SK-N-SH (cell line): ENCODE results near the gene NDUFS7. TPM values are rescaled to one million over a fixed set of nuclear protein-coding genes. Genes with fewer than 3 reads are reported as not detected.
A peak's percentile ranks its signal among the peaks of the same experiment; 100 is the strongest.

Experiments used
- CTCF ChIA-PET: fragments of 300-600, 350-600 bp; formaldehyde crosslinking; extraction: SDS; loops from one replicate; lab custom pipeline; 2021; lab: Yijun Ruan, JAX
- POLR2A ChIA-PET: fragments of 350-600 bp; sonication (Branson Sonifier 250); formaldehyde crosslinking; extraction: SDS; loops from one replicate; lab custom pipeline; 2020; ENCODE audit warnings: antibody characterized with exemption, inconsistent platforms; lab: Yijun Ruan, JAX
- DNase-seq: peaks from one replicate; pipeline ENCODE4 v3.0.0; 2012
- H2AFZ ChIP-seq: fragments of 200-600 bp; sonication (generic); 2 replicates; pipeline ENCODE4 v1.8.1; 2016; ENCODE audit warnings: antibody characterized with exemption, mild to moderate bottlenecking, low read depth
- H3F3A ChIP-seq: fragments of 200-600 bp; sonication (generic); replicated peaks from 2 replicates; pipeline ENCODE3; 2016; ENCODE audit warnings: antibody characterized with exemption, mild to moderate bottlenecking; ENCODE audit not compliant: insufficient read depth
- H3K27ac ChIP-seq, 2 experiments: fragments of 200-500 bp in 1 of 2; fragments of 200-600 bp in 1 of 2; sonication (Bioruptor generic) in 1 of 2; sonication (generic), shearing (Covaris generic) in 1 of 2; 2 replicates each; pipeline versions ENCODE4 v1.5.1 to v1.6.1; 2014 to 2016; ENCODE audit warnings: low read depth in 2 of 2, inconsistent platforms in 1 of 2, low read length in 1 of 2, mild to moderate bottlenecking in 1 of 2, mixed read lengths in 1 of 2
- H3K27me3 ChIP-seq: fragments of 200-600 bp; sonication (generic), shearing (Covaris generic); 2 replicates; pipeline ENCODE4 v1.6.1; 2016; ENCODE audit warnings: mixed run types; ENCODE audit not compliant: insufficient read depth
- H3K36me3 ChIP-seq, 2 experiments: fragments of 200-500 bp in 1 of 2; fragments of 200-600 bp in 1 of 2; sonication (Bioruptor generic) in 1 of 2; sonication (generic) in 1 of 2; replicated peaks in 1 of 2; 2 replicates each; pipeline versions ENCODE3 to v1.5.1; 2014 to 2016; ENCODE audit warnings: low read length in 1 of 2, mild to moderate bottlenecking in 1 of 2; ENCODE audit not compliant: insufficient read depth in 2 of 2, control insufficient read depth in 1 of 2
- H3K4me1 ChIP-seq, 2 experiments: fragments of 200-500 bp in 1 of 2; fragments of 200-600 bp in 1 of 2; sonication (Bioruptor generic) in 1 of 2; sonication (generic), shearing (Covaris generic) in 1 of 2; 2 replicates each; pipeline versions ENCODE4 v1.5.1 to v1.6.1; 2014 to 2016; ENCODE audit warnings: low read depth in 1 of 2, low read length in 1 of 2, mixed run types in 1 of 2; ENCODE audit not compliant: insufficient read depth in 2 of 2, control insufficient read depth in 1 of 2
- H3K4me2 ChIP-seq: fragments of 200-600 bp; sonication (generic), shearing (Covaris generic); 2 replicates; pipeline ENCODE4 v1.6.1; 2017; ENCODE audit warnings: mixed run types
- H3K4me3 ChIP-seq, 2 experiments: fragments of 200-500 bp in 1 of 2; fragments of 200-600 bp in 1 of 2; sonication (Bioruptor generic) in 1 of 2; sonication (generic), shearing (Covaris generic) in 1 of 2; 2 replicates each; pipeline versions ENCODE4 v1.5.1 to v1.8.1; 2014 to 2016; ENCODE audit warnings: low read depth in 2 of 2, inconsistent platforms in 1 of 2, low read length in 1 of 2, mild to moderate bottlenecking in 1 of 2, mixed read lengths in 1 of 2, moderate library complexity in 1 of 2
- H3K79me2 ChIP-seq: fragments of 200-600 bp; sonication (generic); 2 replicates; pipeline ENCODE4 v1.8.1; 2017; ENCODE audit warnings: mild to moderate bottlenecking; ENCODE audit not compliant: insufficient read depth
- H3K9ac ChIP-seq: fragments of 200-600 bp; sonication (generic); 2 replicates; pipeline ENCODE4 v1.6.1; 2017; ENCODE audit warnings: mixed run types
- H3K9me2 ChIP-seq: fragments of 200-600 bp; sonication (generic); 2 replicates; pipeline ENCODE4 v1.6.1; 2017; ENCODE audit warnings: mixed run types
- H3K9me3 ChIP-seq: fragments of 200-600 bp; sonication (generic); 2 replicates; pipeline ENCODE4 v1.6.1; 2017; ENCODE audit warnings: mixed run types, mild to moderate bottlenecking, moderate library complexity
- H4K20me1 ChIP-seq: fragments of 200-600 bp; sonication (generic); 2 replicates; pipeline ENCODE4 v1.6.1; 2017; ENCODE audit warnings: mild to moderate bottlenecking, mixed run types; ENCODE audit not compliant: insufficient read depth
- CHD2 ChIP-seq: fragments of 150-350 bp; IDR thresholded peaks from 2 replicates; pipeline ENCODE4 v1.6.1; 2018; ENCODE audit warnings: low read length; ENCODE audit not compliant: partially characterized antibody
- ELF1 ChIP-seq: IDR thresholded peaks from 2 replicates; pipeline ENCODE4 v1.4.0; 2012
- EP300 ChIP-seq, 2 experiments: IDR thresholded peaks; 2 replicates each; pipeline versions ENCODE4 v1.4.0 to v1.6.1; 2012; ENCODE audit warnings: borderline replicate concordance in 1 of 2, low read depth in 1 of 2, low read length in 1 of 2
- EZH2phosphoT487 ChIP-seq: fragments of 200-600 bp; sonication (generic); IDR thresholded peaks from 2 replicates; pipeline ENCODE4 v1.6.1; 2017; ENCODE audit warnings: low read depth, mixed run types, mild to moderate bottlenecking, antibody characterized with exemption, moderate library complexity, borderline replicate concordance
- FOSL2 ChIP-seq: IDR thresholded peaks from 2 replicates; pipeline ENCODE4 v1.4.0; 2012; ENCODE audit warnings: low read depth, mild to moderate bottlenecking, moderate library complexity, borderline replicate concordance
- GABPA ChIP-seq: IDR thresholded peaks from 2 replicates; pipeline ENCODE4 v1.4.0; 2012; ENCODE audit warnings: low read depth, mild to moderate bottlenecking
- IRF3 ChIP-seq: fragments of 150-350 bp; IDR thresholded peaks from 2 replicates; pipeline ENCODE4 v1.6.1; 2016; ENCODE audit warnings: mild to moderate bottlenecking, low read depth, low read length
- MAX ChIP-seq: IDR thresholded peaks from 2 replicates; pipeline ENCODE4 v1.4.0; 2012; ENCODE audit warnings: low read depth
- MXI1 ChIP-seq: IDR thresholded peaks from 2 replicates; pipeline ENCODE4 v1.6.1; 2012; ENCODE audit warnings: mild to moderate bottlenecking, low read depth, low read length, improper control_type of control experiment
- NFIC ChIP-seq: IDR thresholded peaks from 2 replicates; pipeline ENCODE4 v1.4.0; 2012; ENCODE audit warnings: borderline replicate concordance
- NRF1 ChIP-seq: IDR thresholded peaks from 2 replicates; pipeline ENCODE4 v1.6.1; 2012; ENCODE audit warnings: low read depth, mild to moderate bottlenecking, low read length
- POLR2AphosphoS5 ChIP-seq: IDR thresholded peaks from 2 replicates; pipeline ENCODE4 v1.6.1; 2012; ENCODE audit warnings: low read depth, low read length
- REST ChIP-seq: IDR thresholded peaks from 2 replicates; pipeline ENCODE4 v1.6.1; 2012; ENCODE audit warnings: mild to moderate bottlenecking, low read depth, low read length, moderate library complexity
- RFX5 ChIP-seq: IDR thresholded peaks from 2 replicates; pipeline ENCODE4 v1.6.1; 2012; ENCODE audit warnings: mild to moderate bottlenecking, improper control_type of control experiment, low read length
- RXRA ChIP-seq: IDR thresholded peaks from 2 replicates; pipeline ENCODE4 v1.4.0; 2012; ENCODE audit warnings: low read depth, mild to moderate bottlenecking, borderline replicate concordance
- SIN3A ChIP-seq: IDR thresholded peaks from 2 replicates; pipeline ENCODE4 v1.6.1; 2012; ENCODE audit warnings: low read depth, mild to moderate bottlenecking, low read length, moderate library complexity, borderline replicate concordance
- SMC3 ChIP-seq: IDR thresholded peaks from 2 replicates; pipeline ENCODE4 v1.6.1; 2012; ENCODE audit warnings: low read depth, low read length, improper control_type of control experiment
- TEAD4 ChIP-seq: IDR thresholded peaks from 2 replicates; pipeline ENCODE4 v1.4.0; 2012; ENCODE audit warnings: mild to moderate bottlenecking, borderline replicate concordance; ENCODE audit not compliant: insufficient read depth
- USF1 ChIP-seq: IDR thresholded peaks from 2 replicates; pipeline ENCODE4 v1.4.0; 2012; ENCODE audit warnings: low read depth, borderline replicate concordance
- YY1 ChIP-seq: IDR thresholded peaks from 2 replicates; pipeline ENCODE4 v1.4.0; 2012; ENCODE audit warnings: low read depth, mild to moderate bottlenecking
- WGBS: methylation state at CpG from one replicate; pipeline ENCODE4 v1.1.6; 2017; ENCODE audit warnings: low lambda C conversion rate; 5-methylcytosine and 5-hydroxymethylcytosine counted together
- polyA plus RNA-seq, 3 experiments: library from polyadenylated mRNA; depleted of rRNA; stranded (reverse); fragments of >200 nt; gene quantifications; 2 replicates each; pipeline ENCODE4 v1.2.3, GENCODE V29; 2012
- TF ChIP-seq, protein P1 (sequence below): fragments of 150-350 bp; IDR thresholded peaks from 2 replicates; pipeline ENCODE4 v1.6.1; 2017; ENCODE audit warnings: antibody characterized with exemption, low read length, low read depth, borderline replicate concordance
- TF ChIP-seq, protein P2 (sequence below): fragments of 200-600 bp; sonication (generic); IDR thresholded peaks from 2 replicates; pipeline ENCODE4 v1.6.1; 2017; ENCODE audit warnings: antibody characterized with exemption, mild to moderate bottlenecking, moderate library complexity

NDUFS7 gene
- polyA plus RNA-seq, 1 of the 3 experiments (the other 2 are of a cell fraction), result 66.4 TPM

GRCh38 chr19:1435378-1435989 lies 51.8 kb downstream of the NDUFS7 start (continued):
- TF ChIP-seq REST, result no peak
- TF ChIP-seq CHD2, result no peak
- TF ChIP-seq TEAD4, result no peak
- no peak for TF ChIP-seq USF1
- no peak for TF ChIP-seq RXRA
- no peak for TF ChIP-seq SIN3A
- TF ChIP-seq YY1, result no peak
- no peak for TF ChIP-seq SMC3

GRCh38 chr19:1437609-1438008 lies 53.9 kb downstream of the NDUFS7 start:
- H3K79me2 ChIP-seq, result peaks cover 43% of the 10 kb centered on the region
- TF ChIP-seq ELF1 (no peak), POLR2AphosphoS5 (no peak), NRF1 (no peak), NFIC (no peak), IRF3 (no peak), FOSL2 (no peak), EZH2phosphoT487 (no peak), CHD2 (no peak), EP300 (IDR thresholded peaks at IDR 0.05; ENCODE audit: borderline replicate concordance in 1 of 2, low read depth in 1 of 2, low read length in 1 of 2) (no peak), RXRA (no peak), RFX5 (no peak), MXI1 (no peak), TEAD4 (no peak), GABPA (no peak), MAX (no peak)
- TF ChIP-seq, protein P1, sequence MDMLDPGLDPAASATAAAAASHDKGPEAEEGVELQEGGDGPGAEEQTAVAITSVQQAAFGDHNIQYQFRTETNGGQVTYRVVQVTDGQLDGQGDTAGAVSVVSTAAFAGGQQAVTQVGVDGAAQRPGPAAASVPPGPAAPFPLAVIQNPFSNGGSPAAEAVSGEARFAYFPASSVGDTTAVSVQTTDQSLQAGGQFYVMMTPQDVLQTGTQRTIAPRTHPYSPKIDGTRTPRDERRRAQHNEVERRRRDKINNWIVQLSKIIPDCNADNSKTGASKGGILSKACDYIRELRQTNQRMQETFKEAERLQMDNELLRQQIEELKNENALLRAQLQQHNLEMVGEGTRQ, result no peak
- TF ChIP-seq, protein P2, sequence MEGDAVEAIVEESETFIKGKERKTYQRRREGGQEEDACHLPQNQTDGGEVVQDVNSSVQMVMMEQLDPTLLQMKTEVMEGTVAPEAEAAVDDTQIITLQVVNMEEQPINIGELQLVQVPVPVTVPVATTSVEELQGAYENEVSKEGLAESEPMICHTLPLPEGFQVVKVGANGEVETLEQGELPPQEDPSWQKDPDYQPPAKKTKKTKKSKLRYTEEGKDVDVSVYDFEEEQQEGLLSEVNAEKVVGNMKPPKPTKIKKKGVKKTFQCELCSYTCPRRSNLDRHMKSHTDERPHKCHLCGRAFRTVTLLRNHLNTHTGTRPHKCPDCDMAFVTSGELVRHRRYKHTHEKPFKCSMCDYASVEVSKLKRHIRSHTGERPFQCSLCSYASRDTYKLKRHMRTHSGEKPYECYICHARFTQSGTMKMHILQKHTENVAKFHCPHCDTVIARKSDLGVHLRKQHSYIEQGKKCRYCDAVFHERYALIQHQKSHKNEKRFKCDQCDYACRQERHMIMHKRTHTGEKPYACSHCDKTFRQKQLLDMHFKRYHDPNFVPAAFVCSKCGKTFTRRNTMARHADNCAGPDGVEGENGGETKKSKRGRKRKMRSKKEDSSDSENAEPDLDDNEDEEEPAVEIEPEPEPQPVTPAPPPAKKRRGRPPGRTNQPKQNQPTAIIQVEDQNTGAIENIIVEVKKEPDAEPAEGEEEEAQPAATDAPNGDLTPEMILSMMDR, result no peak
- H3K4me1 ChIP-seq, result peaks cover 3 to 17% of the 10 kb centered on the region in 2 experiments; a peak in 3 of 4 replicates
- H3K9me3 ChIP-seq, result no peaks in the 10 kb centered on the region
- H3K4me3 ChIP-seq, result no peak overlapping the region; a peak in 1 of 4 replicates
- peak overlapping the region; percentile 79; the same call in 1 of the 2 replicates for H2AFZ ChIP-seq
- 80% methylated on average over 8 of the region's 8 CpGs for WGBS
- peaks cover 49% of the 10 kb centered on the region for H3F3A ChIP-seq
- peaks cover 43% of the 10 kb centered on the region for H4K20me1 ChIP-seq
- peak overlapping the region; percentile 41; the same call in 1 of the 2 replicates for H3K4me2 ChIP-seq
- ChIA-PET CTCF (interaction anchor here (0.8 to 2.0 kb wide), 8 partner anchors 8 to 121 kb away, joined by 3 to 9 read pairs (median 4); no protein-coding TSS in a partner anchor), POLR2A (no interaction called here)
- DNase-seq, result no peak
- H3K36me3 ChIP-seq, result peaks cover 29 to 55% of the 10 kb centered on the region in 2 experiments
- no peaks in the 10 kb centered on the region for H3K9me2 ChIP-seq
- no peak overlapping the region for H3K9ac ChIP-seq
- peak overlapping the region; percentile 23 to 81; a peak in 3 of 4 replicates for H3K27ac ChIP-seq
- H3K27me3 ChIP-seq, result no peaks in the 10 kb centered on the region
